DMS 273 treated with DMSO at 0.1 percent for 48 hours (cell line): Measurements from ENCODE around the gene LYRM7.
A peak's percentile ranks its signal among the peaks of the same experiment; 100 is the strongest.
"Not testable (repeated sequence)": the region's sequence is repeated elsewhere in the genome, so short reads cannot be mapped to it uniquely, and the experiment has no call there.

Source experiments
- DNase-seq: peaks from one replicate; lab custom pipeline; 2025; lab: John Stamatoyannopoulos, UW

The LYRM7 gene

GRCh38 chr5:131170540-131171275, at the start of gene LYRM7:
LYRM7 (plus strand) TSS chr5:131170944; CDS start chr5:131171021, 77 bp downstream.
- DNase-seq = peak; percentile 99

- DNase-seq = not testable (repeated sequence)
Measured at GRCh38 chr5:131127244-131127643, 43.5 kb upstream of the LYRM7 start.

- no peak for DNase-seq
Measured at GRCh38 chr5:131129306-131129705, 41.4 kb upstream of the LYRM7 start.

- not testable (repeated sequence) for DNase-seq
Measured at GRCh38 chr5:131133091-131133490, 37.7 kb upstream of the LYRM7 start.

- DNase-seq = not testable (repeated sequence)
Measured at GRCh38 chr5:131138406-131138805, 32.3 kb upstream of the LYRM7 start.

- no peak for DNase-seq
Measured at GRCh38 chr5:131139321-131139720, 31.4 kb upstream of the LYRM7 start.

GRCh38 chr5:131142970-131143617, 27.6 kb upstream of the LYRM7 start:
- no peak for DNase-seq

- no peak for DNase-seq
Measured at GRCh38 chr5:131147258-131147657, 23.5 kb upstream of the LYRM7 start.

- no peak for DNase-seq
Measured at GRCh38 chr5:131148835-131149234, 21.9 kb upstream of the LYRM7 start.

GRCh38 chr5:131150408-131150807, 20.3 kb upstream of the LYRM7 start:
- no peak for DNase-seq

- DNase-seq = no peak
Measured at GRCh38 chr5:131151216-131151615, 19.5 kb upstream of the LYRM7 start.

GRCh38 chr5:131156385-131156784, 14.4 kb upstream of the LYRM7 start:
- no peak for DNase-seq

GRCh38 chr5:131156957-131157356, 13.8 kb upstream of the LYRM7 start:
- no peak for DNase-seq

- no peak for DNase-seq
Measured at GRCh38 chr5:131160134-131160533, 10.6 kb upstream of the LYRM7 start.

GRCh38 chr5:131163276-131164119, 7.2 kb upstream of the LYRM7 start:
- DNase-seq = no peak

GRCh38 chr5:131164191-131165118, 6.3 kb upstream of the LYRM7 start:
- DNase-seq = peak; percentile 61

GRCh38 chr5:131165119-131165727, 5.5 kb upstream of the LYRM7 start, which contains the start of gene HINT1:
HINT1 (minus strand) TSS chr5:131165256; CDS start chr5:131165205, 51 bp downstream.
- DNase-seq = peak; percentile 80

GRCh38 chr5:131167615-131168014, 3.1 kb upstream of the LYRM7 start:
- DNase-seq = no peak

GRCh38 chr5:131169810-131170539, 769 bp upstream of the LYRM7 start:
- DNase-seq = no peak

GRCh38 chr5:131171276-131171810, 599 bp downstream of the LYRM7 start:
- no peak for DNase-seq
